Mesothelial cell of epicardium (in vitro differentiated cells): ENCODE data around the gene TRAF3IP1. TPM values are rescaled to one million over a fixed set of nuclear protein-coding genes. Genes with fewer than 3 reads are reported as not detected.

ENCODE experiments used
- DNase-seq, 2 experiments: peaks; one replicate each; pipeline ENCODE4 v3.0.0; 2021; ENCODE audit warnings: low spot score in 2 of 2; ENCODE audit not compliant: unreplicated experiment in 2 of 2
- H3K27ac Mint-ChIP-seq: 2 replicates; pipeline ENCODE4 v1.8.0; 2021; ENCODE audit warnings: mixed read lengths
- H3K27me3 Mint-ChIP-seq: 2 replicates; pipeline ENCODE4 v1.8.0; 2021; ENCODE audit warnings: low read depth, mixed read lengths
- H3K36me3 Mint-ChIP-seq: 2 replicates; pipeline ENCODE4 v1.8.0; 2021; ENCODE audit warnings: mixed read lengths
- H3K4me1 Mint-ChIP-seq: 2 replicates; pipeline ENCODE4 v1.8.0; 2021; ENCODE audit warnings: mixed read lengths
- H3K4me3 Mint-ChIP-seq: 2 replicates; pipeline ENCODE4 v1.8.0; 2021; ENCODE audit warnings: mild to moderate bottlenecking, moderate library complexity, mixed read lengths
- H3K9me3 Mint-ChIP-seq: 2 replicates; pipeline ENCODE4 v1.8.0; 2021; ENCODE audit warnings: mixed read lengths
- total RNA-seq: library from RNA; stranded (reverse); gene quantifications from 3 replicates; pipeline ENCODE4 v1.2.1, GENCODE V29; 2021
- TF ChIP-seq, protein P1 (sequence below): fragments of 200-600 bp; sonication (generic); IDR thresholded peaks from one replicate; pipeline ENCODE4 v1.5.0; 2021; ENCODE audit warnings: antibody characterized with exemption; ENCODE audit not compliant: unreplicated experiment

Gene TRAF3IP1
- total RNA-seq, 1 donor from 2014 or later = 17.5 TPM

- H3K4me1 Mint-ChIP-seq = peaks cover 9% of the 10 kb centered on the region
- H3K27ac Mint-ChIP-seq = no peak overlapping the region
- no peak overlapping the region for H3K4me3 Mint-ChIP-seq
- peaks cover 5% of the 10 kb centered on the region for H3K27me3 Mint-ChIP-seq
- DNase-seq = no peak
- TF ChIP-seq, protein P1, sequence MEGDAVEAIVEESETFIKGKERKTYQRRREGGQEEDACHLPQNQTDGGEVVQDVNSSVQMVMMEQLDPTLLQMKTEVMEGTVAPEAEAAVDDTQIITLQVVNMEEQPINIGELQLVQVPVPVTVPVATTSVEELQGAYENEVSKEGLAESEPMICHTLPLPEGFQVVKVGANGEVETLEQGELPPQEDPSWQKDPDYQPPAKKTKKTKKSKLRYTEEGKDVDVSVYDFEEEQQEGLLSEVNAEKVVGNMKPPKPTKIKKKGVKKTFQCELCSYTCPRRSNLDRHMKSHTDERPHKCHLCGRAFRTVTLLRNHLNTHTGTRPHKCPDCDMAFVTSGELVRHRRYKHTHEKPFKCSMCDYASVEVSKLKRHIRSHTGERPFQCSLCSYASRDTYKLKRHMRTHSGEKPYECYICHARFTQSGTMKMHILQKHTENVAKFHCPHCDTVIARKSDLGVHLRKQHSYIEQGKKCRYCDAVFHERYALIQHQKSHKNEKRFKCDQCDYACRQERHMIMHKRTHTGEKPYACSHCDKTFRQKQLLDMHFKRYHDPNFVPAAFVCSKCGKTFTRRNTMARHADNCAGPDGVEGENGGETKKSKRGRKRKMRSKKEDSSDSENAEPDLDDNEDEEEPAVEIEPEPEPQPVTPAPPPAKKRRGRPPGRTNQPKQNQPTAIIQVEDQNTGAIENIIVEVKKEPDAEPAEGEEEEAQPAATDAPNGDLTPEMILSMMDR = no peak
- H3K36me3 Mint-ChIP-seq = peaks cover 29% of the 10 kb centered on the region
- peaks cover 11% of the 10 kb centered on the region for H3K9me3 Mint-ChIP-seq
These were observed 58.1 kb downstream of the TRAF3IP1 start for GRCh38 chr2:238378230-238379095.

DNA sequence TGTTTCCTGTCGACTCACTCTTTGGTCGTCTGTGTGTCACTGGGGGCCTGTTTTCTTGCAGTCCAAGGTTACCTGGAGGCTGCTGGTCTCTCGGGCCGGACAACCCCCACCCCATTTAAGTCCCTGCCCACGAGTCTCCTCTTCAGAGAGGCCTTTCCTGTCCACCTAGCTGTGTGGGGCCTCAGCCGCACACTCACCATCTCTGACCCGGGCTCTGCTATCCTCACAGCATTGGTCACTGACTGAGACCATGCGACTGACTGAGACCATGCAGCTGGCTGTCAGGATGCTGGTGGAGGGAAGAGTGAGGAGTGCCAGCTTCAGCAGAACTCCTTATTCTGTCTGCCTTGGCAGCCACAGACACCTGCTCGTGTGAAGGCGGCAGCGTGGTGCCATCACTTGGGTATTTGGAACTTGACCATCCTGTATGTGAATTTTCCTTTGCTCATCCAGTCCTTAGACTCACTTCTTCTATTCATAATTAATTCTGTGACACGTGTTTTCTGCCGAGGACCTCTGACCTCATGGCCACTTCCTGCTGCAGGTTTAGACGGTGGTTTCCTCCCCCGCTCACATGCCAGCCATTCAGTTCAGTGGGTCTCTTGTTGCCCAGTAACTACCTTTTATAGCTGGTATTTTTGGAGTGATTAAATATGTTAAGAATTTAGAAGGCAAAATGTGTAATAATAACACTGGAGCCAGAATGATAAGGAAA, 58.9 kb downstream of the TRAF3IP1 start:
- Mint-ChIP-seq H3K9me3 (peaks cover 14% of the 10 kb centered on the region), H3K36me3 (peaks cover 29% of the 10 kb centered on the region), H3K4me1 (peaks cover 9% of the 10 kb centered on the region), H3K4me3 (no peak overlapping the region), H3K27me3 (peaks cover 10% of the 10 kb centered on the region), H3K27ac (no peak overlapping the region)
- TF ChIP-seq, protein P1 = no peak
- no peak for DNase-seq

DNA sequence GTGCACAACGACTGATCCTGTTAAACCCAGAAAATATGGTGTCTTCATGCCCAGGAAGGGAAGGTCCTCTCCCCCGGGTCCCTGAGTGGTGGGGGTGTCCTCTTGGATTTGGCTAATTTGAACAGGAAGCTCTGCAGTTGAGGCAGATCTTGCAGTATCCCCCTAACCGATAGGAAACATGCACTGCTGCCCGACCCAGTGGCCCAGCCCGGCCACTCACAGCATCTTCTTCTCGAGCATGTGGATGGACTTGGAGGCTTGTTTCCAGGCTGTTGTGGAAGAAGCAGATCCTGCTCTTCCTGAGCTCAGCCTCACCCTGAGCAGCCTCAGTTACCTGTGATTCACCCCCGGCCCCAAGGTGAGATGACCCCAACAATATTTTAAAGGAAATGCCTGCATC, 60.0 kb downstream of the TRAF3IP1 start:
- H3K27ac Mint-ChIP-seq = peak overlapping the region; percentile 25
- no peak overlapping the region for H3K4me3 Mint-ChIP-seq
- DNase-seq = no peak
- H3K36me3 Mint-ChIP-seq = peaks cover 28% of the 10 kb centered on the region
- TF ChIP-seq, protein P1 = no peak
- peaks cover 9% of the 10 kb centered on the region for H3K4me1 Mint-ChIP-seq
- H3K27me3 Mint-ChIP-seq = peaks cover 13% of the 10 kb centered on the region
- peaks cover 14% of the 10 kb centered on the region for H3K9me3 Mint-ChIP-seq

GRCh38 chr2:238380785-238381184, 60.5 kb downstream of the TRAF3IP1 start:
- no peak for DNase-seq

DNA sequence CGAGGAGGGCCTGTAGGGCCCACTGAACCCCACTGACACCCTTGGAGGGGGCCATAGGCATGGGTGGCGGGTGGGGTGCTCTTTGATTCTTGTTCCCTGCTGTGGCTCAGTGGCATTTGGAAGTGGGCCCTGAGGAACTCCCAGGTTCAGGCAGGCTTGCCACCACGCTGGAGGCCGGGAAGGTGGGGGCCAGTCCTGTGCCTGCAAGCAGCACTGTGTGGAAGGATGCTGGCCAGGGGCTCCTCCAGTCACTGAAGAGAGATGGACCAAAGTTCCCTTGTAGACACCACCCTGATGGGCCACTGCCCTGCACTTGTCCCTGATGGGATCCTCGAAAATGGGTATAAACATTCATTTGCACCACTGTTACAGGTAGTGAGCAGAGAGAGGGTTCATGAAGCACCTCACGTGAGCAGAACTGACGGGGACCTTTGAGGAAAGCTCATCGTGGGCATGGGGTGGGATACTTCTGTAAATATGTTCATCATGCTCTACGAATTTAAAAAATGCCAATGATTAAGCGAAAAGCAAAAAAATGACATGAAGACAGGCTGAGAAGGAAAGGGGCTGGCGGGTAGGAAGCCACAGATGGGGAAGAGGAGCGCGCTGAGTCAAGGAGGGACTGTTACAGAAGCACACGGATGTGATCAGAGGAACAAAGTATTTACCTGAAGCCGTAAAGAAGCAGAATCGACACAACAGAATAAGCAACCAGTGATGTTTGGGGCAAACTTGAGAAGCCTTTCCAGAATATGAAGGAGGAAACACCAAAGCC, 61.2 kb downstream of the TRAF3IP1 start:
- Mint-ChIP-seq H3K27me3 (peaks cover 18% of the 10 kb centered on the region), H3K4me3 (no peak overlapping the region), H3K4me1 (peaks cover 9% of the 10 kb centered on the region), H3K36me3 (peaks cover 28% of the 10 kb centered on the region), H3K27ac (no peak overlapping the region), H3K9me3 (peaks cover 14% of the 10 kb centered on the region)
- TF ChIP-seq, protein P1 = no peak
- no peak for DNase-seq

More at GRCh38 chr2:238380785-238381184, 60.5 kb downstream of the TRAF3IP1 start:
- TF ChIP-seq, protein P1 = no peak
- Mint-ChIP-seq H3K27ac (no peak overlapping the region), H3K9me3 (peaks cover 14% of the 10 kb centered on the region), H3K4me3 (no peak overlapping the region), H3K27me3 (peaks cover 15% of the 10 kb centered on the region), H3K36me3 (peaks cover 28% of the 10 kb centered on the region), H3K4me1 (peaks cover 9% of the 10 kb centered on the region)
